ENCODE measurements around the gene PKD2L1. TPM values are rescaled to one million over a fixed set of nuclear protein-coding genes. Genes with fewer than 3 reads are reported as not detected.

The PKD2L1 gene
- total and polyA plus RNA-seq, 9 of the 15 experiments (the other 6 are each of a cell fraction or from before 2014, with no cell fraction given) = not detected

GRCh38 chr10:100304414-100304813 lies 25.6 kb downstream of the PKD2L1 start:
- Histone ChIP-seq H3K9me1 (ENCODE audit: control insufficient read depth, insufficient read depth, low read length) (no peaks in the 10 kb centered on the region), H3K4me1 (replicated peaks in 1 of 2; ENCODE audit: control insufficient read depth in 2 of 2, insufficient read depth in 2 of 2, low read length in 2 of 2) (no peaks in the 10 kb centered on the region; a peak in 1 of 5 replicates), H3K9me3 (replicated peaks; ENCODE audit: control insufficient read depth, insufficient read depth, low read depth, low read length) (no peaks in the 10 kb centered on the region), H3K27me3 (ENCODE audit: control insufficient read depth in 2 of 2, insufficient read depth in 2 of 2, low read length in 2 of 2) (peaks cover 10 to 14% of the 10 kb centered on the region in 2 experiments; a peak in 4 of 5 replicates), H3K79me2 (ENCODE audit: control insufficient read depth, insufficient read depth, low read length) (no peaks in the 10 kb centered on the region), H2AFZ (ENCODE audit: low read depth, low read length) (no peak overlapping the region), H4K20me1 (replicated peaks; ENCODE audit: control insufficient read depth, insufficient read depth, low read length) (no peaks in the 10 kb centered on the region), H3K27ac (ENCODE audit: extremely low read depth, low read depth, low read length) (no peak overlapping the region), H3K4me2 (ENCODE audit: insufficient read depth, low read length) (no peak overlapping the region), H3K36me3 (ENCODE audit: control insufficient read depth, insufficient read depth, low read length) (no peaks in the 10 kb centered on the region), H3K9ac (ENCODE audit: insufficient read depth in 1 of 2, low read depth in 2 of 2, low read length in 2 of 2) (no peak overlapping the region), H3K4me3 (no peak overlapping the region)
- intact Hi-C loops (cut with micrococcal nuclease) = no loop called here
- no TSS peak for BruUV-seq (replicated peaks)
- no peak for DNase-seq (ENCODE audit: extremely low read depth in 1 of 4, low spot score in 3 of 4)
- CTCF ChIA-PET (ENCODE audit: low intra/inter-chr PET ratio) = interaction anchor here (1.3 to 3.9 kb wide), 3 partner anchors 32 to 204 kb away, joined by 5 to 38 read pairs (median 8); no protein-coding TSS in a partner anchor
- 3% methylated on average over 3 of the region's 3 CpGs for WGBS (ENCODE audit: insufficient coverage, low coverage, missing lambda C conversion rate)
- no peak for FAIRE-seq
- POLR2A ChIA-PET = interaction anchor here (0.7 kb wide), 1 partner anchor 9 kb away, joined by 3 read pairs; no protein-coding TSS in a partner anchor
- no peak for ATAC-seq
- in situ Hi-C loops (cut with MboI) = no loop called here
- no peak for TF ChIP-seq ZNF165 (CRISPR knock-in tag; IDR thresholded peaks at IDR 0.05; ENCODE audit: borderline replicate concordance)
- no peak for TF ChIP-seq KDM1A (IDR thresholded peaks at IDR 0.05)
- TF ChIP-seq CCAR2 (IDR thresholded peaks at IDR 0.05; ENCODE audit: low read depth, low read length) = no peak
- no peak for TF ChIP-seq U2AF2 (optimal IDR thresholded peaks at IDR 0.05; ENCODE audit: low read depth, low read length)
- peak; percentile 40; the same call in 1 of the 2 replicates for TF ChIP-seq ZNF121 (CRISPR knock-in tag; conservative IDR thresholded peaks at IDR 0.05)
- TF ChIP-seq ZNF174 (CRISPR knock-in tag; IDR thresholded peaks at IDR 0.05) = no peak
